Measurements from ENCODE around the gene STARD13. TPM values are rescaled to one million over a fixed set of nuclear protein-coding genes. Genes with fewer than 3 reads are reported as not detected.
A peak's percentile ranks its signal among the peaks of the same experiment; 100 is the strongest.

STARD13 gene
- total RNA-seq, 1 experiment from 2014 or later = 9.1 TPM

- no peaks in the 10 kb centered on the region for H3K27me3 Mint-ChIP-seq (ENCODE audit: insufficient read depth, unreplicated experiment)
- Histone ChIP-seq H3K4me1 (peaks cover 6% of the 10 kb centered on the region; the same call in 1 of the 2 replicates), H3K4me3 (ENCODE audit: low read depth, low read length) (peak overlapping the region; percentile 34), H3K27me3 (replicated peaks; ENCODE audit: control insufficient read depth, insufficient read depth, low read length) (no peaks in the 10 kb centered on the region), H3K36me3 (ENCODE audit: control insufficient read depth, insufficient read depth, low read length) (no peaks in the 10 kb centered on the region), H3K9me3 (no peaks in the 10 kb centered on the region)
- ChIA-PET CTCF (interaction anchor here (1.3 to 1.5 kb wide), 2 partner anchors 14 to 58 kb away, joined by 3 to 10 read pairs; no protein-coding TSS in a partner anchor), POLR2A (interaction anchor here (1.3 to 2.3 kb wide), 3 partner anchors 13 to 257 kb away, joined by 5 to 8 read pairs (median 8); no protein-coding TSS in a partner anchor)
- H3K4me3 Mint-ChIP-seq (ENCODE audit: unreplicated experiment) = peak overlapping the region; percentile 86
- no peak for DNase-seq
- no peak for TF ChIP-seq CTCF (IDR thresholded peaks at IDR 0.05; ENCODE audit: insufficient read depth in 1 of 2, low read depth in 1 of 2, low read length in 1 of 2, severe bottlenecking in 1 of 2, unreplicated experiment in 1 of 2)
- H3K36me3 Mint-ChIP-seq (ENCODE audit: insufficient read depth, unreplicated experiment) = peaks cover 14% of the 10 kb centered on the region
- H3K4me1 Mint-ChIP-seq (ENCODE audit: low read depth, unreplicated experiment) = peaks cover 11% of the 10 kb centered on the region
- no peaks in the 10 kb centered on the region for H3K9me3 Mint-ChIP-seq (ENCODE audit: unreplicated experiment)
- intact Hi-C loops (cut with micrococcal nuclease; ENCODE audit: unreplicated experiment) = no loop called here
- peak overlapping the region; percentile 96 for H3K27ac Mint-ChIP-seq (ENCODE audit: unreplicated experiment)
- TSS peak; percentile 99 for BruUV-seq (replicated peaks)
Observed at GRCh38 chr13:33286128-33286527, 573 bp upstream of the STARD13 start.

- H3K4me1 Mint-ChIP-seq (ENCODE audit: low read depth, unreplicated experiment) = peaks cover 15% of the 10 kb centered on the region
- intact Hi-C loops (cut with micrococcal nuclease; ENCODE audit: unreplicated experiment) = loop anchor here (1.0 to 2.0 kb wide), 3 partner anchors 12 to 258 kb away; no protein-coding TSS in a partner anchor
- no peak for DNase-seq
- H3K27me3 ChIP-seq (replicated peaks; ENCODE audit: control insufficient read depth, insufficient read depth, low read length) = no peaks in the 10 kb centered on the region
- BruUV-seq (replicated peaks) = no TSS peak
- CTCF ChIA-PET = interaction anchor here (0.7 to 1.5 kb wide), 4 partner anchors 12 to 697 kb away, joined by 3 to 10 read pairs (median 4); no protein-coding TSS in a partner anchor
- TF ChIP-seq CTCF (IDR thresholded peaks at IDR 0.05; ENCODE audit: insufficient read depth in 1 of 2, low read depth in 1 of 2, low read length in 1 of 2, severe bottlenecking in 1 of 2, unreplicated experiment in 1 of 2) = no peak
- peak overlapping the region; percentile 86 for H3K4me3 Mint-ChIP-seq (ENCODE audit: unreplicated experiment)
- H3K9me3 Mint-ChIP-seq (ENCODE audit: unreplicated experiment) = no peaks in the 10 kb centered on the region
- no peaks in the 10 kb centered on the region for H3K36me3 ChIP-seq (ENCODE audit: control insufficient read depth, insufficient read depth, low read length)
- POLR2A ChIA-PET = interaction anchor here (0.8 to 2.3 kb wide), 6 partner anchors 12 to 258 kb away, joined by 3 to 10 read pairs (median 6); no protein-coding TSS in a partner anchor
- H3K4me1 ChIP-seq = peaks cover 14% of the 10 kb centered on the region; the same call in 1 of the 2 replicates
- no peaks in the 10 kb centered on the region for H3K9me3 ChIP-seq
- no peaks in the 10 kb centered on the region for H3K27me3 Mint-ChIP-seq (ENCODE audit: insufficient read depth, unreplicated experiment)
- peaks cover 17% of the 10 kb centered on the region for H3K36me3 Mint-ChIP-seq (ENCODE audit: insufficient read depth, unreplicated experiment)
- H3K4me3 ChIP-seq (ENCODE audit: low read depth, low read length) = peak overlapping the region; percentile 49
- peak overlapping the region; percentile 96 for H3K27ac Mint-ChIP-seq (ENCODE audit: unreplicated experiment)
Observed at GRCh38 chr13:33284916-33285315, 639 bp downstream of the STARD13 start.

GRCh38 chr13:33284031-33284430 is 1.5 kb downstream of the STARD13 start:
- intact Hi-C loops (cut with micrococcal nuclease; ENCODE audit: unreplicated experiment) = loop anchor here (2.0 kb wide), 2 partner anchors 55 to 259 kb away; no protein-coding TSS in a partner anchor
- Mint-ChIP-seq H3K36me3 (ENCODE audit: insufficient read depth, unreplicated experiment) (peaks cover 19% of the 10 kb centered on the region), H3K4me3 (ENCODE audit: unreplicated experiment) (peak overlapping the region; percentile 86), H3K4me1 (ENCODE audit: low read depth, unreplicated experiment) (peaks cover 19% of the 10 kb centered on the region), H3K27me3 (ENCODE audit: insufficient read depth, unreplicated experiment) (no peaks in the 10 kb centered on the region), H3K9me3 (ENCODE audit: unreplicated experiment) (no peaks in the 10 kb centered on the region), H3K27ac (ENCODE audit: unreplicated experiment) (peak overlapping the region; percentile 96)
- POLR2A ChIA-PET = interaction anchor here (1.9 to 2.3 kb wide), 2 partner anchors 11 to 66 kb away, joined by 5 to 8 read pairs; no protein-coding TSS in a partner anchor
- peak overlapping the region; percentile 49 for H3K4me3 ChIP-seq (ENCODE audit: low read depth, low read length)
- no peaks in the 10 kb centered on the region for H3K36me3 ChIP-seq (ENCODE audit: control insufficient read depth, insufficient read depth, low read length)
- H3K4me1 ChIP-seq = peaks cover 14% of the 10 kb centered on the region; the same call in 1 of the 2 replicates
- no peak for DNase-seq
- no peaks in the 10 kb centered on the region for H3K9me3 ChIP-seq
- TF ChIP-seq CTCF (IDR thresholded peaks at IDR 0.05; ENCODE audit: insufficient read depth in 1 of 2, low read depth in 1 of 2, low read length in 1 of 2, severe bottlenecking in 1 of 2, unreplicated experiment in 1 of 2) = no peak
- CTCF ChIA-PET = no interaction called here
- H3K27me3 ChIP-seq (replicated peaks; ENCODE audit: control insufficient read depth, insufficient read depth, low read length) = no peaks in the 10 kb centered on the region
- no TSS peak for BruUV-seq (replicated peaks)

All from Caco-2 (cell line).